Pancreas (tissue), 10 donors: ENCODE results near the gene TEKTIP1. TPM values are rescaled to one million over a fixed set of nuclear protein-coding genes. Genes with fewer than 3 reads are reported as not detected.

Experiments used
- ATAC-seq, 4 donors: fragments of 200-7000 bp; cut with Tn5 transposase; one replicate each; pipeline versions ENCODE4 v1.8.0 to v1.9.1; 2020; ENCODE audit warnings: mild to moderate bottlenecking in 4 of 4, moderate library complexity in 4 of 4
- DNase-seq, 6 donors: peaks; one replicate each; pipeline ENCODE4 v3.0.0-alpha.2; 2020
- FAIRE-seq: peaks from 2 replicates; lab custom pipeline; 2012; peaks lifted over from hg19 to GRCh38; lab: Jason Lieb, UNC
- H3K27ac ChIP-seq, 4 donors: fragments of 200-600 bp; sonication (generic); 1 replicate in 3 of 4; 2 replicates in 1 of 4; pipeline versions ENCODE4 v1.5.0 to v1.8.0; 2020
- H3K27me3 ChIP-seq, 4 donors: fragments of 200-600 bp; one replicate each; pipeline ENCODE4 v1.8.0; 2021
- H3K36me3 ChIP-seq, 3 donors: fragments of 200-600 bp; sonication (generic) in 1 of 3; one replicate each; pipeline versions ENCODE4 v1.5.0 to v1.8.0; 2020 to 2021
- H3K4me1 ChIP-seq, 3 donors: fragments of 200-600 bp; one replicate each; pipeline ENCODE4 v1.8.0; 2021
- H3K4me3 ChIP-seq, 4 donors: fragments of 200-600 bp; sonication (generic) in 2 of 4; one replicate each; pipeline versions ENCODE4 v1.5.0 to v1.8.0; 2020 to 2021
- H3K9me3 ChIP-seq, 4 donors: fragments of 200-600 bp; one replicate each; pipeline ENCODE4 v1.8.0; 2021
- CTCF ChIP-seq, 4 donors: fragments of 200-600 bp; sonication (generic) in 3 of 4; IDR thresholded peaks; one replicate each; pipeline versions ENCODE4 v1.5.0 to v1.8.0; 2021; ENCODE audit warnings: antibody characterized with exemption in 4 of 4
- WGBS, 2 donors: extraction: QIAGEN DNeasy Blood & Tissue Kit; methylation state at CpG; one replicate each; pipeline ENCODE4 v1.1.7; 2013; 5-methylcytosine and 5-hydroxymethylcytosine counted together
- intact Hi-C, 3 donors: fragments of 100-400 bp; cut with DNase I; formaldehyde crosslinking; loops; one replicate each; pipeline versions ENCODE4 v1.11.1 to v1.14.2; 2022
- polyA plus RNA-seq, 2 donors: library from polyadenylated mRNA; stranded (reverse); fragments of 200-250 nt; gene quantifications; one replicate each; pipeline ENCODE4 v1.2.3, GENCODE V29; 2013
- total RNA-seq, 6 donors: library from RNA; stranded (reverse); fragmentation: NEBNext Ultra II Directional in 4 of 6; extraction: Animal tissue kit (Norgen Biotek cat#: 25700) in 4 of 6; gene quantifications; one replicate each; pipeline versions ENCODE4 v1.2.1 to v1.2.4, GENCODE V29; 2021 to 2023
- donor health status: healthy with polysubstance abuse.
- donor health status: DM: no; HTN: no; CAD: no; lungs with moderate emphysema.
- donor health status: DM: no; HTN: no; CAD: no.
- donor health status: control.
- donor health status: control.
- donor health status: Bipolar disorder and iron deficiency.
- donor health status: DM: yes; HTN: yes; CAD: no.
- donor health status: DM: no; HTN: no; CAD: no.
- donor health status: DM: no; HTN: no; CAD: no.
- donor health status: DM: yes; HTN: yes; CAD: no.

Gene TEKTIP1
- total and polyA plus RNA-seq, 8 donors, result 0.73 to 5.6 (median 2.3) TPM

GRCh38 chr19:3539756-3540118 is 763 bp downstream of the TEKTIP1 start:
- ATAC-seq (no peak), FAIRE-seq (no peak), DNase-seq (no peak)
- Histone ChIP-seq H3K4me3 (no peak overlapping the region), H3K27me3 (no peaks in the 10 kb centered on the region), H3K27ac (no peak overlapping the region), H3K4me1 (no peaks in the 10 kb centered on the region), H3K9me3 (no peaks in the 10 kb centered on the region), H3K36me3 (peaks cover 0 to 10% (median 9%) of the 10 kb centered on the region in 3 donors)
- TF ChIP-seq CTCF (IDR thresholded peaks at IDR 0.05), result no peak
- intact Hi-C loops, result no loop called here
- WGBS, 2 donors, result 100% methylated on average over 1 of the region's 1 CpG

GRCh38 chr19:3543150-3544057 is 4.4 kb downstream of the TEKTIP1 start:
- Histone ChIP-seq H3K4me3 (no peak overlapping the region), H3K27me3 (no peaks in the 10 kb centered on the region), H3K4me1 (no peaks in the 10 kb centered on the region), H3K27ac (no peak overlapping the region), H3K9me3 (no peaks in the 10 kb centered on the region), H3K36me3 (no peaks in the 10 kb centered on the region)
- no peak for TF ChIP-seq CTCF (IDR thresholded peaks at IDR 0.05)
- intact Hi-C loops, result no loop called here
- FAIRE-seq (no peak), DNase-seq (peak in 2 of 6 donors; percentile 59 to 84), ATAC-seq (peak in 1 of 4 donors; percentile 10)
- 86 to 87% methylated on average over 43 to 47 of the region's 47 CpGs for WGBS, 2 donors

GRCh38 chr19:3544058-3544376 is 5.0 kb downstream of the TEKTIP1 start:
- ATAC-seq, result no peak
- no peaks in the 10 kb centered on the region for H3K27me3 ChIP-seq
- H3K4me3 ChIP-seq, result no peak overlapping the region
- FAIRE-seq, result no peak
- no peaks in the 10 kb centered on the region for H3K36me3 ChIP-seq
- TF ChIP-seq CTCF (IDR thresholded peaks at IDR 0.05), result no peak
- DNase-seq, result peak in 2 of 6 donors; percentile 33 to 67
- intact Hi-C loops, result no loop called here
- 85 to 86% methylated on average over 9 of the region's 9 CpGs for WGBS, 2 donors
- H3K27ac ChIP-seq, result no peak overlapping the region
- no peaks in the 10 kb centered on the region for H3K4me1 ChIP-seq
- no peaks in the 10 kb centered on the region for H3K9me3 ChIP-seq

- TF ChIP-seq CTCF (IDR thresholded peaks at IDR 0.05), result peak; percentile 81 to 95 (median 90)
- intact Hi-C loops, result no loop called here
Observed at GRCh38 chr19:3544742-3545668, 6.0 kb downstream of the TEKTIP1 start.

More at GRCh38 chr19:3544742-3545668, 6.0 kb downstream of the TEKTIP1 start:
- H3K4me1 ChIP-seq, result no peaks in the 10 kb centered on the region
- no peaks in the 10 kb centered on the region for H3K27me3 ChIP-seq
- FAIRE-seq, result no peak
- peak; percentile 50 to 95 (median 80) for DNase-seq
- no peaks in the 10 kb centered on the region for H3K9me3 ChIP-seq
- peak; percentile 57 to 83 (median 74) for ATAC-seq
- H3K4me3 ChIP-seq, result no peak overlapping the region
- H3K27ac ChIP-seq, result no peak overlapping the region
- 64% methylated on average over 27 to 30 of the region's 30 CpGs for WGBS, 2 donors
- no peaks in the 10 kb centered on the region for H3K36me3 ChIP-seq
